HG03354 (cell line): ENCODE measurements around the gene NTNG2.
"Not testable (repeated sequence)": the region's sequence is repeated elsewhere in the genome, so short reads cannot be mapped to it uniquely, and the experiment has no call there.

ENCODE experiments used
- ATAC-seq: cut with Tn5 transposase; IDR thresholded peaks from one replicate; pipeline ENCODE4 v1.9.1; 2021; ENCODE audit warnings: mild to moderate bottlenecking; ENCODE audit not compliant: unreplicated experiment, poor library complexity, severe bottlenecking

NTNG2 gene

GRCh38 chr9:132161743-132162184 lies at the start of gene NTNG2:
Gene NTNG2 (plus strand): TSS chr9:132162058. CDS start chr9:132166832, 4,774 bp downstream.
- no peak for ATAC-seq

DNA sequence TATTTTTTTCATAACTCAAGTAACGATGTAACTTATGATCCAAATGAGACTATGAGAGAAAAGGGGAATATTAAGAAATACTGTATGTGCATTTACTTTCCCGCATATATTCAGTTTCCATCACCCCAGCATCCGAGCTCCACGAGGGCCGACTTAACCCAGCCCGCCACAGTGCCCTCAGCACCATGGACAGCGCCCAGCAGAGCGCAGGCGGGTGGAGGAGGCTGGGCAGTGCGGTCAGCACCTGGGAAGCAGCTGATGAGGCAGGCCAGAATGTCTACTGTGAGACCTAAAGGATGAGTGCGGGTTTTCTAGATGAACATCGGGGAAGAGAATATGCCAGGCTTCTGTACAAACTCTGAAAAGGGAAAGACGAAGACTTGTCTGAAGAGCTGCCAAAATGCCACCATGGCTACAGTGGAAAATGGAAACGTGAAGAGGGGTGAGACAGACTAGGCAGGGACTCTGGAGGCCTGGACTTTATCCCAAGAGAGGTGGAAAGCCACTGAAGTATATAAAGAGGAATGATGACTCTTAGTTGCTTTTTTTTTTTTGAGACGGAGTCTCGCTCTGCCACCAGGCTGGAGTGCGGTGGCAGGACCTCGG lies 47.7 kb upstream of the NTNG2 start:
- ATAC-seq = no peak

DNA sequence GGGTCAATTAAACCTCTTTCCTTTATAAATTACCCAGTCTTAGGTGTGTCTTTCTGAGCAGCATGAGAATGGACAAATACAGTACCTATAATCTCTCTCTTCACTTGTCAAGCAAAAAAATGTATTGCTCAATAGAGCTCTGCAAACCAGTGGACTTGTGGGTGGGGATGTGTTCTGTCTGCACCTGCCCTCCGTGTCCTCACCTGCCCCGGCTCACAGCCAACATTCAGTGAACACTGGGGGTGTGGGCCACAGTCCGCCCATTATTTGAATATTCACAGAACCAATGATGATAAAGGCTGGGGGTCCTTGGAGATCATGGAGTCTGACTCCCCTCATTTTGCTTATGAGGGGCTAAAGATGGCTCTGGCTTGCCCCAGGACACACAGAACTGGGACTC lies 45.3 kb upstream of the NTNG2 start:
- no peak for ATAC-seq

GRCh38 chr9:132117694-132118093 lies 44.2 kb upstream of the NTNG2 start:
- ATAC-seq = no peak

DNA sequence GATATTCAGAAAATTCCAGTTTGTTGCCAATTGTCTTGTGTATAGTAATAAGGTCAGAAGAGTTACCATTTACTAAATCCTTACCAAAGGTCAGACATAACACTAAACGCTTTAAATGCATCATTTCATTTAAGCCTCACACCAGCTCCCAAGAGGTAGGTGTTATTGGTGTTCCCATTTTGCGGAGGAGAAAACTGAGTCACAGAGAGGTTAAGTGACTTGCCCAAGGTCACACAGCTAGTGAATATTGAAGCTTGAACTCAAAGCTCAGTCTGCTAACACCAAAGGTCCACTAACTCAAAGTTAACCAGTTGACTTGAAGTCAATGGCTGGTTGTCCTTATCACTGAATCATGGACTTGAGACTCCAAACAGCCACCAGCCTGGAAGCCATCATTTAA lies 40.8 kb upstream of the NTNG2 start:
- no peak for ATAC-seq

DNA sequence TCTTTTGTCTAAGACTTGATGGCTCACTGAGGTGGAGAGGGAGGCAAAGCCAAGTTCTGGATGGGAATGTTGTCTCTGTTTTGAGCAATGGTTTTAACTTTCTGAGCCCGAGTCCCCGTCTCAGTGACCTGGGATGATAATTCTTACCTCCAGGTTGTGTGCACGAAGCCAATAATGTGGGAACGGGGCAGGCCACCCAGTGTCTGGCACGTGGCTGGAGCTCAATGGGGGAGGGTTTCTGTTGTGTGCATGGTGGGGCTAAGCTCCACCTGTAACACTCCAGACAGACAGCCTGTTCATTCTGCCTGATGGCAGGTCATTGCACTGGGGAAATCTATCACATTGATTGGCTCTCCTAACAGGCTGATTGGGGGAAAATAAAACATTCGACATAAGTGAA lies 37.1 kb upstream of the NTNG2 start:
- ATAC-seq = no peak

GRCh38 chr9:132125361-132125760 lies 36.5 kb upstream of the NTNG2 start:
- no peak for ATAC-seq

DNA sequence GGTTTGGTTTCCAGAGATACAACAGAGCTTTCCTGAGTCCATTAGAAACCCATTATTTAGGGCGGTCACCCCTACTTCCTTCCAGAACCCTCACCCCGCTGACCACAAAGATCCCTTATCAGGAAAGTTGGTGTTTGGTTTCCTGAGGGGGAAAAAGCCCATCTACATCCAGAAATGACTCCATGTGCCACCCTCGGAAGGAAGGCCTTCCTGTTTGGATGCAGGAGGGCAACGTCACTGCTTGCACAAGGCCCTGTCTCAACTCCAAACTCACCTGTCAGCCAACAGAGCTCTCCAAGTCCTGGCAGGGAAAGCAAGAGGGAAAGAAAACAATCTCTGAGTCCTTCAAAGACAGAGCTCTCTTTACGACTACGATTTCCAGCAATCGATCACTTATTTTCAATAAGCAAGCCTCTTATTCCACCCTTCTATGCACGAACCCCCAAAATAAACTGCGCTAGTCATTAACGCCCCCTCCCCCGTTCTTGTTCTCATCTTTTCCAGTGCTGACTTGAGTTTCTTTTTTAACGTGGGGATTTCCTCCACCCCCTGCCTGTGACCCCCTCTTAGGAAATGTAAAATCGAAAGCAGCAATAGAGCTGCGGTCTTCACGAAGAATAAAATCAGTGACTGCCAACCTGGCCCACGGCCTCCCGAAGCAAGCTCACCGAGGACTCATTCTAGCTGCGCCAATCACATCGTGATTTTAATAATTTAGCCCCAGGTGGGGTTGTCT lies 35.7 kb upstream of the NTNG2 start:
- ATAC-seq = no peak

- ATAC-seq = no peak
Measured at GRCh38 chr9:132126680-132127236, 35.1 kb upstream of the NTNG2 start.

DNA sequence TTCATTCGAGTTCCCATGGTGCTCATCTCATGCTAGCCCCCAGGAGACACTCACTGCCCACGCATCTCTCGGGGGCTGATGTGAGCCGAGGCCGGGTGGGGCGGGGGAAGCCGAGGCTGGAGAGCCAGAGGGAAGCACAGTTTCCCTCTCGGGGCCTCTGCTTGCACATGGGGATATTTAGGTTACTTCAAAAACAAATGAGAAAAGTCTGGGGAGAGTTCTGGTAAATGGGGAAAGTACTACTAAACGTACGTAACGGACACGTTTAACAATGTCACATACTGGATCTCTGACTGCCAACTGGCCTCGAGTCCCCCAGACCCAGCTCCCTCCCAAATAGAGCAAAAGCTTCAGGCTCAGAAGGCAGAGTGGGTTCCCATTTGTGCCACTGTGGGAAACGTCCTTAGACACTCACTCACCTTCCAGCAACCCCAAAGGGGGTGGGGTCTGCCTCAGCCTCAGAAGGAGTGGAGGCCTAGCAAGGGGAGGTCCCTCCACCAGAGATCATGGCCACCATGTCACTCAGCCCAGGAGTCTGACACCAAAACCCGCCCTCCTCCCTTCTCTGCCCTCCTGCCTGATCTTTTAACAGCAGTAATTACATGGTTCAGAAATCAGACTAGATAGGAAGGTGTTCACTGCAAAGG lies 33.8 kb upstream of the NTNG2 start:
- ATAC-seq = no peak

DNA sequence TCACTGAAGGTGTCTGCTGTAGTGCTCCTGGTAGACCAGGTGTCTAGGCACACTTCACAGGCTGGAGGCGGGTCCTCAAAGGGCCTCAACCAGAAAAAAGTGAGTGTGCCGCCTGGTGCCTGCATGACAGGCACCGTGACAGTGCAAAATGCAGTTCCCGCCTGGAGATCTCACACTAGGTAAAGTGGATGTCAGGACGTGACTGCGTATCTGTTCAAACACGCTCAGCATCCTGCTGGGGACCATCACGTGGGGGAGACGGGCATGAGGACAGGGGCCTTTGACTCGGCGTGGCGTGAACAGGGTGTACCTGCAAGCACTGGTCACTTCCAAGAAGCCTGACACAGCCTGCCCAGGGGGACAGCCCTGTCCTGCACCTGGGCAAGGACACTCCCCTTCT lies 32.3 kb upstream of the NTNG2 start:
- ATAC-seq = no peak

DNA sequence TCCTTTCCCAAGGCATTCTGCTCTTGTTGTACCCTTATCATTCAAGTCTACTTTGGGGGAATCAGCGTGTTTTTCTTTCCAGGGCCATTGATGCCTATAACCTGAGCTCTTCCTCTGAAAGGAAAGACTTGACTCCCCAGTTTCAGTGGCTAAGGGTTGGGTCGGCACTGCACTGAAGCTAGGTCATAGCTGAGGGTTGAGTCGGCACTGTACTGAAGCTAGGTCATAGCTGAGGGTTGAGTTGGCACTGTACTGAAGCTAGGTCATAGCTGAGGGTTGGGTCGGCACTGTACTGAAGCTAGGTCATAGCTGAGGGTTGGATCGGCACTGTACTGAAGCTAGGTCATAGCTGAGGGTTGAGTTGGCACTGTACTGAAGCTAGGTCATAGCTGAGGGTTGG lies 27.8 kb upstream of the NTNG2 start:
- not testable (repeated sequence) for ATAC-seq

- no peak for ATAC-seq
Measured at GRCh38 chr9:132135456-132135855, 26.4 kb upstream of the NTNG2 start.

- ATAC-seq = no peak
Measured at GRCh38 chr9:132136151-132136780, 25.6 kb upstream of the NTNG2 start.

GRCh38 chr9:132141344-132141947 lies 20.4 kb upstream of the NTNG2 start:
- no peak for ATAC-seq

GRCh38 chr9:132141948-132142594 lies 19.8 kb upstream of the NTNG2 start:
- ATAC-seq = no peak

DNA sequence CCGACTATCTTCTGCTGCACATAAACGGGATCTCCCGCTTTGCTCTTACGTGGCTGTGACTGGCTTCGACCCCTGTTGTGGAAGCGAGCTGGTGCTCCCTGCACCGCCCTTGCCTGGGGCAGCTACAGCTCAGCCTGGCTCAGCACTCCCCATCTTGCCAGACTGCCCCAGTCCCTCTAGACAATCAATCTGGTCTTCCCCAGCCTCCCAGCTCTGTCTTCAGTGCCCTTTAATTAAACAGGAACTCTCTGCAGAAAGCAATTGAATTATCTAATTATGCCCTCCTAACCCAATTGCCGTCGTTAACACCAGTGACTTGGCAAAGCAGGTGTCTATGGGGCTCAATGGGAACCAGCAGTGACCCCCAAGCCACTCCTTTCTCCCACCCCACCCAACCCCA lies 18.9 kb upstream of the NTNG2 start:
- no peak for ATAC-seq

DNA sequence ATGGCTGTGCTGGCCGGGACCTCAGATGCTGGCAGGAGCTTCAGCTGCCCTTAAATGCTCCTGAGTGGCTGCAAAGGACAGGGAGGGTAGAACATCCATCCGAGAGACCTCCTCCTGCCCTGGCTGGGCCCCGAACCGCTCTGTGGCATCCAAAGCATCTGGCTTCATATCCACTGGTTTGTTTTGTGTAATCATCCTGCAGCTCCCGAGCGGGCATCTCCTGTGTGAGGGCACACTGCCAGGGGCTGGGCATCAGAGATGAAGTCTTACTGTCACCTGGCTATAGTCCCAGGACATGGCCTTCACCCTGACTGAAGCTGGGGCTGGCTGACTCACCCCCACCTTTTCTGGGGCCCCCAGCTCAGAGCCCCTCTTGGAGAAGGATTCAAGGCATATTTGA lies 18.5 kb upstream of the NTNG2 start:
- ATAC-seq = no peak

GRCh38 chr9:132144708-132145365 lies 17.0 kb upstream of the NTNG2 start:
- ATAC-seq = no peak
